GM12874 (cell line): ENCODE results near the gene MORN4.

ENCODE experiments used
- CTCF ChIP-seq: IDR thresholded peaks from 2 replicates; pipeline ENCODE4 v1.5.1; 2011; ENCODE audit warnings: low read depth, mild to moderate bottlenecking, control low read depth, low read length, moderate library complexity; ENCODE audit not compliant: insufficient read depth

Gene MORN4

GRCh38 chr10:97635577-97635976, 2.3 kb upstream of the MORN4 start:
- TF ChIP-seq CTCF = no peak

- TF ChIP-seq CTCF = peak; percentile 39; the same call in 1 of the 2 replicates
Measured at GRCh38 chr10:97633921-97634320, 621 bp upstream of the MORN4 start.

- TF ChIP-seq CTCF = no peak
Measured at GRCh38 chr10:97631098-97631497, 2.2 kb downstream of the MORN4 start.

GRCh38 chr10:97629289-97629688, 4.0 kb downstream of the MORN4 start:
- no peak for TF ChIP-seq CTCF

- no peak for TF ChIP-seq CTCF
Measured at GRCh38 chr10:97628228-97628627, 5.1 kb downstream of the MORN4 start.

GRCh38 chr10:97627731-97628130, 5.6 kb downstream of the MORN4 start:
- TF ChIP-seq CTCF = no peak

GRCh38 chr10:97623277-97623676, 10.0 kb downstream of the MORN4 start:
- TF ChIP-seq CTCF = no peak

GRCh38 chr10:97618733-97619132, 14.6 kb downstream of the MORN4 start:
- TF ChIP-seq CTCF = no peak
